ENCODE results near the gene EML1. TPM values are rescaled to one million over a fixed set of nuclear protein-coding genes. Genes with fewer than 3 reads are reported as not detected.
A peak's percentile ranks its signal among the peaks of the same experiment; 100 is the strongest.

Gene EML1
- total RNA-seq, 1 donor from 2014 or later: 37.6 TPM

DNA sequence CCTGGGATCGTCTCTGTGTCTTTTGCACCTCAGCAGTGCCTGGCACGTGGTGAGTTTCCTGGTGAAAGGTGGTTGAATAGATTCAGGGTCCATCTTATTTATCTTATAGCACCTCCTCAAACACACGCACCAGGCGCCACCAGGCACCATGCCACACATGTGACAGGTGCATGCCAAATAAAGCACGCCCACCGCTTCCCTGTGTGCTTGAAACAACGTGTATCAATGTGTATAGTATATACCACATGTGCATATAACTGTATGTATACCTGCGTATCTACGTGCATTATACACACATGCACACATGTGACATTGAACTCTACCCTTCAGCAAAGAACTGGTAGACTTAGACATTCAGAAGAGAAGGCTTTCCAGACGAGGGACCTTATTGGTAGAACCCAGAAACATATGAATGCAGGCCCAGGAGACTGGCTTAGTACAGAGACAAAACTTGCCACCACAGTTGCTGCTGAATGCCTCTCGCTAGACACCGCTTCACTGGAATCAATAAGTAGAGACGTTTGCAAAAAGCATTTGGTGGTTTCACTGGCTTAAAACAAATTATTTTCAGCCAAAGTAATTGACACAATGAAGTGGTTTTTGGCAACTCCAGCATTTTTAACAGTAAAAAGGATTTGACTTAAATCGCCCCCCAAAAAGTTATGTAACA lies 10.0 kb downstream of the EML1 start:
- Histone ChIP-seq H3K9me3 (ENCODE audit: control insufficient read depth in 3 of 3, low read length in 3 of 3) (no peaks in the 10 kb centered on the region), H3K4me1 (ENCODE audit: control insufficient read depth in 3 of 3, insufficient read depth in 3 of 3, low read length in 3 of 3) (peaks cover 8 to 27% (median 17%) of the 10 kb centered on the region in 3 donors), H3K27me3 (ENCODE audit: control insufficient read depth in 3 of 3, insufficient read depth in 3 of 3, low read length in 3 of 3) (no peaks in the 10 kb centered on the region), H3K27ac (ENCODE audit: low read depth, low read length) (no peak overlapping the region), H3K4me3 (ENCODE audit: low read length in 3 of 3) (peak overlapping the region in 1 of 3 donors; percentile 3), H3K36me3 (ENCODE audit: control insufficient read depth in 3 of 3, insufficient read depth in 3 of 3, low read length in 3 of 3) (no peaks in the 10 kb centered on the region), H3K9ac (ENCODE audit: low read depth in 1 of 3, low read length in 3 of 3) (peak overlapping the region in 1 of 3 donors; percentile 63)

DNA sequence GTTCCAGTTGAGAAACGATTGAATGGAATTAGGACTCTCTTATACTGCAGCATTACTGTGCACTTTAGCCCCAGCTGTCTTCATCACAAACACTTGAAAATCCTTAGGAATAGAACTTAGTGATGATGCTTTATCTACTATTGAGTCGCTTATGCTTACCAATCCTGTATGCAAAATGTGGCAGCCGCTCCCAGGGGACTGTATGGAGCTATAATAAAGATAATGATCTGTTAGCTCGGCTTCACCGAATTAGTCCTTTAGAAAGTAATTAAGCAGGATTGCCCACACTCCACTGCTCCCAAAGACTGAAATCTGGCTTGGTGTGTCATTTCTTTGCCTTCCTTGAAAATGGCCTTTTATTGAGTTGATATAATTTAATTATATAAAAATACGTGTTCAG lies 10.6 kb downstream of the EML1 start:
- Histone ChIP-seq H3K9me3 (ENCODE audit: control insufficient read depth in 3 of 3, low read length in 3 of 3) (no peaks in the 10 kb centered on the region), H3K4me3 (ENCODE audit: low read length in 3 of 3) (no peak overlapping the region), H3K36me3 (ENCODE audit: control insufficient read depth in 3 of 3, insufficient read depth in 3 of 3, low read length in 3 of 3) (no peaks in the 10 kb centered on the region), H3K9ac (ENCODE audit: low read depth in 1 of 3, low read length in 3 of 3) (no peak overlapping the region), H3K27ac (ENCODE audit: low read depth, low read length) (no peak overlapping the region), H3K4me1 (ENCODE audit: control insufficient read depth in 3 of 3, insufficient read depth in 3 of 3, low read length in 3 of 3) (peaks cover 9 to 30% (median 17%) of the 10 kb centered on the region in 3 donors), H3K27me3 (ENCODE audit: control insufficient read depth in 3 of 3, insufficient read depth in 3 of 3, low read length in 3 of 3) (no peaks in the 10 kb centered on the region)

DNA sequence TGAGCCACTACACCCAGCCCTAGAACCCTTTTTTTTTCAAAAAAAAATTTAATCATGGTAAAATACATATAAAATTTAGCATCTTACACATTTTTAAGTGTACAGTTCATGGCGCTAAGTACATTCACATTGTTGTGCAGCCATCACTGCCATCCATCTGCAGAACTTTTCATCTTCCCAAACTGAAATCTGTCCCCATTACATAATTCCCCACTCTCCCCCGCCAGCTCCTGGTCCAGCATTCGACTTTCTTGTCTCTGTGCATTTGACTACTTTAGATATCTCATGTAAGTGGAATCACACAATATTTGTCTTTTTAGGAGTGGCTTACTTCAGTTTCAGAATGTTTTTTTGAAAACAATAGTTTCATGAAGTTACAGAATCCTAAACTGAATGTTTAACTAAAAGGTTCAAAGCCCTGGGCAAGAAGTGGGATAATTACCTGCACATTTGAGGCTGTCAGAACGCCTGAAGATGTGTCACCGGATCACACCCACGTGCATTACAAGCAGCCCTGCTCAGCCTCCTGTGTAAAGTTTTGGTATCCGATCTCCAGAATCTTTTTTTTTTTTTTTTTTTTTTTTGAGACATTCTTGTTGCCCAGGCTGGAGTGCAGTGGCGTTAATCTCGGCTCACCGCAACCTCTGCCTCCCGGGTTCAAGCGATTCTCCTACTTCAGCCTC lies 12.7 kb downstream of the EML1 start:
- Histone ChIP-seq H3K9ac (ENCODE audit: low read depth in 1 of 3, low read length in 3 of 3) (no peak overlapping the region), H3K27ac (ENCODE audit: low read depth, low read length) (no peak overlapping the region), H3K27me3 (ENCODE audit: control insufficient read depth in 3 of 3, insufficient read depth in 3 of 3, low read length in 3 of 3) (no peaks in the 10 kb centered on the region), H3K36me3 (ENCODE audit: control insufficient read depth in 3 of 3, insufficient read depth in 3 of 3, low read length in 3 of 3) (no peaks in the 10 kb centered on the region), H3K9me3 (ENCODE audit: control insufficient read depth in 3 of 3, low read length in 3 of 3) (no peaks in the 10 kb centered on the region), H3K4me3 (ENCODE audit: low read length in 3 of 3) (no peak overlapping the region), H3K4me1 (ENCODE audit: control insufficient read depth in 3 of 3, insufficient read depth in 3 of 3, low read length in 3 of 3) (peaks cover 27 to 43% (median 33%) of the 10 kb centered on the region in 3 donors)

DNA sequence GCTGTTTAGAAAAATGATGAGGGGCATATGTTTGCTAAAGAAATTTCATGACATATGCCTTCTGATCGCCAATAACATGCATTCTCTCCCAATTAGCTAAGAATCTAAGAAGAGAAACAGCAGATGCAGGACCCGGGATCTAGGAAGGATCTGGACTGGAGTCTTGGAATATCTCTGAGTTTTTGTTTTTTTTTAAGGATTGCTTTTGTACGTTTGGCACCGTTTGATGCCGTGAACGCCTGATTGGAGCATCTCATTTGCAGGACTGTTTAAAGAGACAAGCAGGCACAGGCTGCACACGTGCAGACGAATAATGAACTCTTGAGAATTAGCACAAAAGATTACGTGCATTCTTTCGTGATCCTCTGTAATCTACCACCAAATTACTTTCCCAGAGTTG lies 13.6 kb downstream of the EML1 start:
- Histone ChIP-seq H3K4me1 (ENCODE audit: control insufficient read depth in 3 of 3, insufficient read depth in 3 of 3, low read length in 3 of 3) (peaks cover 33 to 40% (median 36%) of the 10 kb centered on the region in 3 donors), H3K9me3 (ENCODE audit: control insufficient read depth in 3 of 3, low read length in 3 of 3) (no peaks in the 10 kb centered on the region), H3K27me3 (ENCODE audit: control insufficient read depth in 3 of 3, insufficient read depth in 3 of 3, low read length in 3 of 3) (no peaks in the 10 kb centered on the region), H3K9ac (ENCODE audit: low read depth in 1 of 3, low read length in 3 of 3) (no peak overlapping the region), H3K27ac (ENCODE audit: low read depth, low read length) (no peak overlapping the region), H3K36me3 (ENCODE audit: control insufficient read depth in 3 of 3, insufficient read depth in 3 of 3, low read length in 3 of 3) (no peaks in the 10 kb centered on the region), H3K4me3 (ENCODE audit: low read length in 3 of 3) (no peak overlapping the region)

DNA sequence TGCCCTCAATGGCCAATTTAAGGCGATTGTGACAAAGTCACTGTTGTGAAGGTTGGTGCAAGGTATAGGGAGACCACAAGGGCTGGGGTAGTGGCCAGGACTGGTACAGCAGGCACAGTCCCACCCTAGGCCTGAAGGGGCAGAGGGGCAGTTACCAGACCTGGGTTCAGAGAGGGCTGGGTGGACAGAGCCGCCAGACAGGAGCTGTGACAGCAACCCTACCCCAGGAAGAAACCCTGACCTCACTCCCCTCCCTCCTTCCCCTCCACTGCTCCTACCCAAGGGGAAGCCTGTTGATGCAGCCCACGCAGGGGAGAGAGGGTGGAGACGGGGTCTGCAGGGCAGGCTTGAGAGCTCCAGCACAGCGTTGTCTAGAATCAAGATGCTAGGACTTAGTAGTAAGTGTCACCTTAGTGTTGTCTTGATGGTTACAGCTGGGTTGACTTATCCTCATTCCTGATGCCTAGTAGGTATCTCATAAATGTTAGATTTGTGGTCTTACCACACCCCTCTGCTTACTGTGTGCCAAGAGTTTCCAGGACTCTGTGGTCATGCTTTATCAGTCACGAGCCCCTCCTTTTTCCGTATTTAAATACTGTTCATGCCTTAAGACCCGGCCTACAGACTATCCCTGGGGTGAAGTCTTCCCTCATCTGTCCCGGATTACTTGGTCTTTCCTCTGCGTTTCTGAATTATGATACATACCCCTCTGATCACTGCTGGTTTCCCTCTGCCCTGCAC lies 14.4 kb downstream of the EML1 start:
- H3K36me3 ChIP-seq (ENCODE audit: control insufficient read depth in 3 of 3, insufficient read depth in 3 of 3, low read length in 3 of 3): no peaks in the 10 kb centered on the region
- H3K27ac ChIP-seq (ENCODE audit: low read depth, low read length): no peak overlapping the region
- no peak overlapping the region for H3K9ac ChIP-seq (ENCODE audit: low read depth in 1 of 3, low read length in 3 of 3)

DNA sequence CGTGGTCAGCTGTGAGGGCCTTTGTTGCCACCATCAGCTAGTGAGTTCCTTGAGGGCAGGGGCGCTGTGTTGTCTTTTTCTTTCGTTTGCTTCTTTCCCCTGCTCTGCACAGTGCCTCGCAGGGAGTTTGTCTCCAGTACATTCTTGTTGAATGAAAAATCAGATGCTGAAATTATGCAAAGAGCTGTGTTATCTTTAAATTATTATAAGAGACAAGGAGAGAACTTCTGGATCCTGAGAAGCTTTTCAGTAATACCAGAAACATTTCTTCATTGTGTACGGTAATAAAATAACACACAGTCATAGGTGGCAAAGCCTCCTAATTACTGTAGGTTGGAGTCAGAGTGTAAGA lies 14.9 kb downstream of the EML1 start:
- Histone ChIP-seq H3K9me3 (ENCODE audit: control insufficient read depth in 3 of 3, low read length in 3 of 3) (no peaks in the 10 kb centered on the region), H3K9ac (ENCODE audit: low read depth in 1 of 3, low read length in 3 of 3) (no peak overlapping the region), H3K27ac (ENCODE audit: low read depth, low read length) (no peak overlapping the region)

More for the DNA sequence above, 14.4 kb downstream of the EML1 start:
- Histone ChIP-seq H3K9me3 (ENCODE audit: control insufficient read depth in 3 of 3, low read length in 3 of 3) (no peaks in the 10 kb centered on the region), H3K4me3 (ENCODE audit: low read length in 3 of 3) (no peak overlapping the region), H3K27me3 (ENCODE audit: control insufficient read depth in 3 of 3, insufficient read depth in 3 of 3, low read length in 3 of 3) (no peaks in the 10 kb centered on the region), H3K4me1 (ENCODE audit: control insufficient read depth in 3 of 3, insufficient read depth in 3 of 3, low read length in 3 of 3) (peaks cover 28 to 33% (median 30%) of the 10 kb centered on the region in 3 donors)

DNA sequence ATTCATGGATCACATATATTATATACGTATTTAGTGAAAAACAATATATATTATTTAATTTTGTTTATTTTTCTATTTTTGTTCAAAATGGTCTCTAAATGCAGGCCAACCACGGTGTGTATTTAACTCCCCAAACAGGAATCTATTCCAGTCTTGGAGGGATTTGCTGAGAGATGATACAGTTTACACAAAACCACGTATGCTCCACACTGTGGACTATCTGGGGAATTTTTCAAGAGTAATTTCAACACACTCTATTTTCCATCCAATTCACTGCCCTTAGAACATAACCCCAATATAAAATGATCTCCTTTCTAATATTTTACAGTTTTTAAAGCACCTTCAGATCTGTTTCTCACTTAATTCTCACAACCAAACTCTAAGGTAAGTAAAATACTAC lies 15.3 kb downstream of the EML1 start:
- Histone ChIP-seq H3K9me3 (ENCODE audit: control insufficient read depth in 3 of 3, low read length in 3 of 3) (no peaks in the 10 kb centered on the region), H3K4me1 (ENCODE audit: control insufficient read depth in 3 of 3, insufficient read depth in 3 of 3, low read length in 3 of 3) (peaks cover 21 to 28% (median 25%) of the 10 kb centered on the region in 3 donors), H3K4me3 (ENCODE audit: low read length in 3 of 3) (no peak overlapping the region), H3K27ac (ENCODE audit: low read depth, low read length) (peak overlapping the region; percentile 26), H3K9ac (ENCODE audit: low read depth in 1 of 3, low read length in 3 of 3) (no peak overlapping the region), H3K36me3 (ENCODE audit: control insufficient read depth in 3 of 3, insufficient read depth in 3 of 3, low read length in 3 of 3) (no peaks in the 10 kb centered on the region), H3K27me3 (ENCODE audit: control insufficient read depth in 3 of 3, insufficient read depth in 3 of 3, low read length in 3 of 3) (no peaks in the 10 kb centered on the region)

More for the DNA sequence above, 14.9 kb downstream of the EML1 start:
- Histone ChIP-seq H3K36me3 (ENCODE audit: control insufficient read depth in 3 of 3, insufficient read depth in 3 of 3, low read length in 3 of 3) (no peaks in the 10 kb centered on the region), H3K4me3 (ENCODE audit: low read length in 3 of 3) (no peak overlapping the region), H3K27me3 (ENCODE audit: control insufficient read depth in 3 of 3, insufficient read depth in 3 of 3, low read length in 3 of 3) (no peaks in the 10 kb centered on the region), H3K4me1 (ENCODE audit: control insufficient read depth in 3 of 3, insufficient read depth in 3 of 3, low read length in 3 of 3) (peaks cover 23 to 28% (median 27%) of the 10 kb centered on the region in 3 donors)

DNA sequence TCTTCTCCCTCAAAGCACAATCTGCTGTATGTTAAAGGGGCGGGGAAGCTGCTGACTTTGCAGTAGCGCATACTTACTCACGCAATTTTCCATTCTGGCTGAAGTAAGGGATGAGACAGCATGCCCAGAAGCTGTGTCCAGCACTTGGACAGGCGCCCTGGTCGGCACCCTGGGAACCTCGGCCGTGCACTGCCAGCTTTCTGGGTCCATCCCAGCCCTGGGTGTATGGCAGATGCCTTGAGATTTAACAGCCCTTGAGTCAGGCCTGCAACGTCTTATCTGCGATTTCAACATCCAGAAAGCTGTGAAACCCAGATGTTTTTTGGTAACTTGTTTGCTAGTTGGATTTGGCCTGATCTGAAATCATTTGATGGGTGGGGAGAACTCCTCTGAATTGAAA lies 16.1 kb downstream of the EML1 start:
- H3K27me3 ChIP-seq (ENCODE audit: control insufficient read depth in 3 of 3, insufficient read depth in 3 of 3, low read length in 3 of 3): no peaks in the 10 kb centered on the region
- H3K9me3 ChIP-seq (ENCODE audit: control insufficient read depth in 3 of 3, low read length in 3 of 3): no peaks in the 10 kb centered on the region
- no peak overlapping the region for H3K4me3 ChIP-seq (ENCODE audit: low read length in 3 of 3)
- H3K9ac ChIP-seq (ENCODE audit: low read depth in 1 of 3, low read length in 3 of 3): peak overlapping the region; percentile 42 to 55 (median 55)
- peaks cover 21 to 28% (median 28%) of the 10 kb centered on the region in 3 donors for H3K4me1 ChIP-seq (ENCODE audit: control insufficient read depth in 3 of 3, insufficient read depth in 3 of 3, low read length in 3 of 3)
- peak overlapping the region; percentile 45 for H3K27ac ChIP-seq (ENCODE audit: low read depth, low read length)
- no peaks in the 10 kb centered on the region for H3K36me3 ChIP-seq (ENCODE audit: control insufficient read depth in 3 of 3, insufficient read depth in 3 of 3, low read length in 3 of 3)

DNA sequence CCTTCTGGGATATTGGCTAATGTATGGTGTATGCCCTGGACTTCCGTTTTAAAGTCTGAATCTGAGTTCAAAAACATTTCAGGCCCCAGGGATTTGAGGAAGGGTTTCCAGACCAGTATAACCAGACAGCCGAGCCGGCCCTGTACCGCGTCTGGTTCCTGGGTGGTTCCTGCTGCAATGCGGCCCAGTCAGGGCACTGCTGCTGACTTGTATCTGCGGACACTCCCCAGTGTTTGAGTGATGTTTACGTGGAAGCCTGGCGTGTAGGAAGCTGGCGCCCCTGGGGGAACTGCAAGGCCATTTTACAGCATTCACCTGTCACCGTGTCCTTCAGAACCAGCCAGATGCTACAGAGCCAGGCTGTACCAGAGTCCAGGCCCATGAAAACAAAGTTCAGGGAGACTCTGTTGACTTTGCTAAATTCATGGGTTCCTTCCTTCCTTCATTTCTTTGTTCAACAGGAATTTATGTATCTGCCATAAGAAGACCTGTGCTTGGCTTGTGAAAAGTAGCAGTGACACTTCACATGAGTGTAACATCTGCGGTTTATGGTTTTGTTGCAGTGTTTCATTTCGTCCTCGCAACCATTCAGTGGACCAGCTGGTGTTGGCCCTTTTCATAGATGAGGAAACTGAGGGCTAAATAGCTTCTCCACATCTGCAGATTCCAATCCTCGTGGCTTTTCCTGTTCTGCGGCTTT lies 16.8 kb downstream of the EML1 start:
- no peaks in the 10 kb centered on the region for H3K9me3 ChIP-seq (ENCODE audit: control insufficient read depth in 3 of 3, low read length in 3 of 3)
- H3K27ac ChIP-seq (ENCODE audit: low read depth, low read length): peak overlapping the region; percentile 45
- peak overlapping the region in 2 of 3 donors; percentile 42 to 55 for H3K9ac ChIP-seq (ENCODE audit: low read depth in 1 of 3, low read length in 3 of 3)
- peak overlapping the region in 1 of 3 donors; percentile 12 for H3K4me3 ChIP-seq (ENCODE audit: low read length in 3 of 3)
- H3K4me1 ChIP-seq (ENCODE audit: control insufficient read depth in 3 of 3, insufficient read depth in 3 of 3, low read length in 3 of 3): peaks cover 21 to 28% (median 28%) of the 10 kb centered on the region in 3 donors
- H3K36me3 ChIP-seq (ENCODE audit: control insufficient read depth in 3 of 3, insufficient read depth in 3 of 3, low read length in 3 of 3): no peaks in the 10 kb centered on the region
- no peaks in the 10 kb centered on the region for H3K27me3 ChIP-seq (ENCODE audit: control insufficient read depth in 3 of 3, insufficient read depth in 3 of 3, low read length in 3 of 3)
